ENCODE measurements around the gene IGFL3.
A peak's percentile ranks its signal among the peaks of the same experiment; 100 is the strongest.
"Not testable (repeated sequence)": the region's sequence is repeated elsewhere in the genome, so short reads cannot be mapped to it uniquely, and the experiment has no call there.

IGFL3 gene

GRCh38 chr19:46118136-46118535, 6.4 kb downstream of the IGFL3 start:
- no peak for DNase-seq

GRCh38 chr19:46116121-46116520, 8.4 kb downstream of the IGFL3 start:
- no peak for DNase-seq

- no peak for DNase-seq
These were observed 8.9 kb downstream of the IGFL3 start for GRCh38 chr19:46115396-46116106.

- no peak for DNase-seq
These were observed 10.8 kb downstream of the IGFL3 start for GRCh38 chr19:46113726-46114125.

GRCh38 chr19:46112527-46112926, 12.0 kb downstream of the IGFL3 start:
- DNase-seq = no peak

- no peak for DNase-seq
These were observed 13.1 kb downstream of the IGFL3 start for GRCh38 chr19:46111376-46111775.

- DNase-seq = no peak
These were observed 14.6 kb downstream of the IGFL3 start for GRCh38 chr19:46109876-46110275.

- no peak for DNase-seq
These were observed 17.1 kb downstream of the IGFL3 start for GRCh38 chr19:46107371-46107770.

GRCh38 chr19:46102333-46102732, 22.2 kb downstream of the IGFL3 start:
- not testable (repeated sequence) for DNase-seq

- no peak for DNase-seq
These were observed 23.2 kb downstream of the IGFL3 start for GRCh38 chr19:46101293-46101692.

- DNase-seq = no peak
These were observed 24.1 kb downstream of the IGFL3 start for GRCh38 chr19:46100344-46100743.

- no peak for DNase-seq
These were observed 34.0 kb downstream of the IGFL3 start for GRCh38 chr19:46090444-46090843.

- no peak for DNase-seq
These were observed 35.1 kb downstream of the IGFL3 start for GRCh38 chr19:46089432-46089831.

GRCh38 chr19:46088101-46088500, 36.4 kb downstream of the IGFL3 start:
- no peak for DNase-seq

GRCh38 chr19:46085888-46086287, 38.6 kb downstream of the IGFL3 start:
- no peak for DNase-seq

GRCh38 chr19:46082728-46083050, 41.8 kb downstream of the IGFL3 start:
- DNase-seq = no peak

- peak; percentile 2 for DNase-seq
These were observed 42.4 kb downstream of the IGFL3 start for GRCh38 chr19:46081928-46082727.

GRCh38 chr19:46080561-46080960, 43.9 kb downstream of the IGFL3 start:
- DNase-seq = no peak

GRCh38 chr19:46079576-46079975, 44.9 kb downstream of the IGFL3 start:
- DNase-seq = no peak

GRCh38 chr19:46078573-46079332, 45.7 kb downstream of the IGFL3 start:
- DNase-seq = not testable (repeated sequence)

GRCh38 chr19:46077815-46078167, 46.7 kb downstream of the IGFL3 start:
- DNase-seq = no peak

- DNase-seq = peak; percentile 1
These were observed 47.3 kb downstream of the IGFL3 start for GRCh38 chr19:46076951-46077814.
